Measurements from ENCODE around the gene PHETA2.
"Not testable (repeated sequence)": the region's sequence is repeated elsewhere in the genome, so short reads cannot be mapped to it uniquely, and the experiment has no call there.

PHETA2 gene

DNA sequence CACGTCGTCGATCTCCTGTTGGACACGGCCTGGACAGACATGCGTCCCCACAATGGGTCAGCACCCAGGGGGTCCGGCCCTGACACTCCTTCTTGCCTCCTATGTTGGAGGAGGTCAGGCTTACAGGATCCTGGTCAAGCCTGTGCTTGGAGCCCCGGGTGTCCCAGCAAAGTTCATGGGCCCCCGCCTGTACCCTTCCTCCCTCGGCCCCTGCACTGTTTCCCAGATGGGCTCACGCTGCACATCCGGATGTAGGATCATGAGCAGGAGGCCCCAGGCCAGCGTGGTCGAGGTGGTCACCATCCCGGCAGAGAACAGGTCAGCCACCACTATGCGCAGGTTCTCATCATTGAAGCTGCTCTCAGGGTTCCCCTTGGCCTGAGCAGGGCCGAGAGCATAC lies 53.6 kb downstream of the PHETA2 start:
- H3K27ac ChIP-seq = no peak overlapping the region
- DNase-seq (ENCODE audit: low spot score) = no peak
- ChIA-PET CTCF (no interaction called here), POLR2A (ENCODE audit: low non-redundant PET) (no interaction called here)
- TF ChIP-seq, protein P1, sequence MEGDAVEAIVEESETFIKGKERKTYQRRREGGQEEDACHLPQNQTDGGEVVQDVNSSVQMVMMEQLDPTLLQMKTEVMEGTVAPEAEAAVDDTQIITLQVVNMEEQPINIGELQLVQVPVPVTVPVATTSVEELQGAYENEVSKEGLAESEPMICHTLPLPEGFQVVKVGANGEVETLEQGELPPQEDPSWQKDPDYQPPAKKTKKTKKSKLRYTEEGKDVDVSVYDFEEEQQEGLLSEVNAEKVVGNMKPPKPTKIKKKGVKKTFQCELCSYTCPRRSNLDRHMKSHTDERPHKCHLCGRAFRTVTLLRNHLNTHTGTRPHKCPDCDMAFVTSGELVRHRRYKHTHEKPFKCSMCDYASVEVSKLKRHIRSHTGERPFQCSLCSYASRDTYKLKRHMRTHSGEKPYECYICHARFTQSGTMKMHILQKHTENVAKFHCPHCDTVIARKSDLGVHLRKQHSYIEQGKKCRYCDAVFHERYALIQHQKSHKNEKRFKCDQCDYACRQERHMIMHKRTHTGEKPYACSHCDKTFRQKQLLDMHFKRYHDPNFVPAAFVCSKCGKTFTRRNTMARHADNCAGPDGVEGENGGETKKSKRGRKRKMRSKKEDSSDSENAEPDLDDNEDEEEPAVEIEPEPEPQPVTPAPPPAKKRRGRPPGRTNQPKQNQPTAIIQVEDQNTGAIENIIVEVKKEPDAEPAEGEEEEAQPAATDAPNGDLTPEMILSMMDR (conservative IDR thresholded peaks at IDR 0.05; ENCODE audit: low read depth) = no peak

DNA sequence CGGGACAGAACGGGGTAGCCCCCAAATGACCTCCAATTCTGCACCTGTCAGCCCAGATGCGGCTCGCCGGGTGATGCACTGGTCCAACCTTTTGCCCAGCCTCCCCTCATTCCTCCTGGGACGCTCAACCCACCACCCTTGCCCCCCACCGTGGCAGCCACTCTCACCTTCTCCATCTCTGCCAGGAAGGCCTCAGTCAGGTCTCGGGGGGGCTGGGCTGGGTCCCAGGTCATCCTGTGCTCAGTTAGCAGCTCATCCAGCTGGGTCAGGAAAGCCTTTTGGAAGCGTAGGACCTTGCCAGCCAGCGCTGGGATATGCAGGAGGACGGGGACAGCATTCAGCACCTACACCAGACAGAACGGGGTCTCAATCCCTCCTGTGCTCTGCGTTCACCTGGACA lies 54.0 kb downstream of the PHETA2 start:
- POLR2A ChIA-PET (ENCODE audit: low non-redundant PET) = not testable (repeated sequence)

More for the DNA sequence above, 54.0 kb downstream of the PHETA2 start:
- CTCF ChIA-PET; DNase-seq (ENCODE audit: low spot score); H3K27ac ChIP-seq: not testable (repeated sequence)

All from RWPE1 (cell line).